Panc1 (cell line): Measurements from ENCODE around the gene TIMM17A. TPM values are rescaled to one million over a fixed set of nuclear protein-coding genes. Genes with fewer than 3 reads are reported as not detected.

Experiments
- ATAC-seq: fragments of 200-7000 bp; cut with Tn5 transposase; 2 replicates; pipeline ENCODE4 v1.9.1; 2020; ENCODE audit warnings: mild to moderate bottlenecking, moderate library complexity
- BruUV-seq: library from RNA; stranded (reverse); fragments of 400-500 nt; replicated peaks from 2 replicates; lab custom pipeline; 2021; lab: Mats Ljungman, UMichigan
- CTCF ChIA-PET: fragments of 300-600 bp; sonication (Branson Sonifier 250); formaldehyde crosslinking; loops from one replicate; lab custom pipeline; 2022; ENCODE audit warnings: antibody characterized with exemption; lab: Charles Lee
- POLR2A ChIA-PET: fragments of 300-600 bp; sonication (Branson Sonifier 250); formaldehyde crosslinking; loops from one replicate; lab custom pipeline; 2022; ENCODE audit warnings: antibody characterized with exemption; lab: Charles Lee
- DNase-seq: peaks from one replicate; pipeline ENCODE4 v3.0.0-alpha.2; 2010; ENCODE audit warnings: low read depth, low spot score
- H3K27ac ChIP-seq: 2 replicates; pipeline ENCODE4 v1.5.1; 2011; ENCODE audit warnings: mild to moderate bottlenecking, low read length, inconsistent platforms
- H3K27me3 ChIP-seq: fragments of 200-500 bp; sonication (Bioruptor generic); 2 replicates; pipeline ENCODE4 v1.6.0; 2014; ENCODE audit warnings: low read length, inconsistent platforms; ENCODE audit not compliant: control insufficient read depth, insufficient read depth
- H3K36me3 ChIP-seq: fragments of 200-500 bp; sonication (Bioruptor generic); 2 replicates; pipeline ENCODE4 v1.5.1; 2014; ENCODE audit warnings: inconsistent platforms, mild to moderate bottlenecking, low read length, moderate library complexity; ENCODE audit not compliant: control insufficient read depth, insufficient read depth
- H3K4me1 ChIP-seq: 2 replicates; pipeline ENCODE4 v1.5.1; 2011; ENCODE audit warnings: inconsistent platforms, mild to moderate bottlenecking, low read length, moderate library complexity; ENCODE audit not compliant: control insufficient read depth, insufficient read depth
- H3K4me3 ChIP-seq, 2 experiments: 2 replicates each; pipeline ENCODE4 v1.5.1; 2011 to 2012; ENCODE audit warnings: low read depth in 2 of 2, low read length in 2 of 2, mild to moderate bottlenecking in 2 of 2, inconsistent platforms in 1 of 2, moderate library complexity in 1 of 2
- H3K9me3 ChIP-seq: fragments of 200-500 bp; sonication (Bioruptor generic); 2 replicates; pipeline ENCODE4 v1.5.1; 2014; ENCODE audit warnings: low read depth, mild to moderate bottlenecking, inconsistent platforms, low read length, moderate library complexity; ENCODE audit not compliant: control insufficient read depth, insufficient read depth
- CTCF ChIP-seq: fragments of 450-650 bp; IDR thresholded peaks from 2 replicates; pipeline ENCODE4 v1.5.1; 2017; ENCODE audit warnings: mild to moderate bottlenecking
- POLR2AphosphoS5 ChIP-seq: IDR thresholded peaks from 2 replicates; pipeline ENCODE4 v1.6.1; 2012; ENCODE audit warnings: mild to moderate bottlenecking, low read depth, low read length, moderate library complexity
- REST ChIP-seq, 2 experiments: IDR thresholded peaks; 2 replicates each; pipeline ENCODE4 v1.6.1; 2011 to 2012; ENCODE audit warnings: low read depth in 2 of 2, control low read depth in 1 of 2, low read length in 1 of 2, mild to moderate bottlenecking in 1 of 2, moderate library complexity in 1 of 2; ENCODE audit not compliant: insufficient read depth in 1 of 2
- SIN3A ChIP-seq: IDR thresholded peaks from 2 replicates; pipeline ENCODE4 v1.6.1; 2012; ENCODE audit warnings: low read depth, mild to moderate bottlenecking, low read length, moderate library complexity, borderline replicate concordance; ENCODE audit not compliant: insufficient read depth
- TCF7L2 ChIP-seq: IDR thresholded peaks from 2 replicates; pipeline ENCODE4 v1.6.1; 2011; ENCODE audit warnings: mild to moderate bottlenecking, low read depth, low read length, inconsistent platforms
- in situ Hi-C: cut with HindIII; loops from 2 replicates; pipeline ENCODE4 v1.10.0; 2016; ENCODE audit warnings: low sequenced_read_pairs, low pct_unique_long_range_greater_than_20kb
- intact Hi-C: fragments of 100-400 bp; cut with micrococcal nuclease; formaldehyde crosslinking; loops from one replicate; pipeline ENCODE4 v1.10.0; 2022; ENCODE audit not compliant: unreplicated experiment
- total RNA-seq: library from RNA; stranded (reverse); gene quantifications from one replicate; pipeline ENCODE4 v1.2.1, GENCODE V29; 2021; ENCODE audit not compliant: unreplicated experiment

The TIMM17A gene
- total RNA-seq, 1 experiment from 2014 or later: 118 TPM

- DNase-seq: no peak
- Histone ChIP-seq H3K9me3 (no peaks in the 10 kb centered on the region), H3K4me3 (peak overlapping the region in 1 of 2 experiments; percentile 72; a peak in 2 of 4 replicates), H3K36me3 (peaks cover 6% of the 10 kb centered on the region; the same call in 1 of the 2 replicates), H3K27me3 (no peaks in the 10 kb centered on the region), H3K4me1 (peaks cover 64% of the 10 kb centered on the region), H3K27ac (peak overlapping the region; percentile 84)
- BruUV-seq: no TSS peak
- TF ChIP-seq CTCF (no peak), SIN3A (no peak), REST (IDR thresholded peaks at IDR 0.05; ENCODE audit: insufficient read depth in 1 of 2, low read depth in 2 of 2, low read length in 1 of 2) (no peak), POLR2AphosphoS5 (no peak), TCF7L2 (no peak)
- ChIA-PET POLR2A (no interaction called here), CTCF (interaction anchor here (0.6 to 1.1 kb wide), 2 partner anchors 75 to 120 kb away, joined by 4 to 5 read pairs; no protein-coding TSS in a partner anchor)
- intact Hi-C loops (no loop called here), in situ Hi-C loops (no loop called here)
- no peak for ATAC-seq
Observed at GRCh38 chr1:202015662-202015937, 60.3 kb downstream of the TIMM17A start.

- no peaks in the 10 kb centered on the region; the same call in 1 of the 2 replicates for H3K36me3 ChIP-seq
- no peaks in the 10 kb centered on the region for H3K27me3 ChIP-seq
- peak overlapping the region in 1 of 2 experiments; percentile 72; a peak in 2 of 4 replicates for H3K4me3 ChIP-seq
- in situ Hi-C loops (no loop called here), intact Hi-C loops (no loop called here)
- BruUV-seq: no TSS peak
- CTCF ChIA-PET: interaction anchor here (0.6 to 1.0 kb wide), 2 partner anchors 9 to 74 kb away, joined by 3 to 5 read pairs; no protein-coding TSS in a partner anchor
- no peak for DNase-seq
- H3K9me3 ChIP-seq: no peaks in the 10 kb centered on the region
- H3K27ac ChIP-seq: peak overlapping the region; percentile 84
- POLR2A ChIA-PET: interaction anchor here (0.5 to 0.6 kb wide), 3 partner anchors 15 to 98 kb away, joined by 3 to 5 read pairs (median 4); no protein-coding TSS in a partner anchor
- H3K4me1 ChIP-seq: peaks cover 65% of the 10 kb centered on the region
- TF ChIP-seq TCF7L2: no peak
- TF ChIP-seq SIN3A: no peak
- no peak for TF ChIP-seq REST (IDR thresholded peaks at IDR 0.05; ENCODE audit: insufficient read depth in 1 of 2, low read depth in 2 of 2, low read length in 1 of 2)
- no peak for TF ChIP-seq CTCF
- no peak for TF ChIP-seq POLR2AphosphoS5
- no peak for ATAC-seq
Observed at GRCh38 chr1:202016022-202016810, 60.9 kb downstream of the TIMM17A start.
